Activated CD4-positive, CD25-positive, alpha-beta regulatory T cell treated with anti-CD3 and anti-CD28 coated beads, Interleukin-2, amount 50 U/mL, for 24 hours (primary cell): ENCODE results near the gene CDR2L.
A peak's percentile ranks its signal among the peaks of the same experiment; 100 is the strongest.

Experiments
- ATAC-seq, 2 donors: fragments of 150-1000 bp; cut with Tn5 transposase; one replicate each; pipeline ENCODE4 v1.10.0; 2021; ENCODE audit warnings: mild to moderate bottlenecking in 1 of 2, moderate library complexity in 1 of 2

Gene CDR2L

GRCh38 chr17:75046407-75047289 is 59.2 kb downstream of the CDR2L start, which contains the start of the genes ATP5PD and KCTD2:
Gene ATP5PD (minus strand): TSS chr17:75046969. CDS start chr17:75042650, 4,319 bp downstream.
Gene KCTD2 (plus strand): TSS chr17:75047225. CDS start chr17:75047251, 26 bp downstream.
- ATAC-seq, result peak; percentile 95 to 96

GRCh38 chr17:75047398-75048098 is 60.1 kb downstream of the CDR2L start:
- ATAC-seq, result no peak

- ATAC-seq, result no peak
Measured at GRCh38 chr17:75048249-75048878, 60.9 kb downstream of the CDR2L start.

- ATAC-seq, result no peak
Measured at GRCh38 chr17:75049057-75049456, 61.6 kb downstream of the CDR2L start.

- no peak for ATAC-seq
Measured at GRCh38 chr17:75049706-75050105, 62.3 kb downstream of the CDR2L start.

- ATAC-seq, result no peak
Measured at GRCh38 chr17:75051941-75052340, 64.5 kb downstream of the CDR2L start.
